ENCODE results near the gene C16orf96. TPM values are rescaled to one million over a fixed set of nuclear protein-coding genes. Genes with fewer than 3 reads are reported as not detected.

C16orf96 gene
- total and polyA plus RNA-seq, 2 donors (not counting 1 experiment from before 2014, with no cell fraction given): 0.31 to 0.79 TPM

DNA sequence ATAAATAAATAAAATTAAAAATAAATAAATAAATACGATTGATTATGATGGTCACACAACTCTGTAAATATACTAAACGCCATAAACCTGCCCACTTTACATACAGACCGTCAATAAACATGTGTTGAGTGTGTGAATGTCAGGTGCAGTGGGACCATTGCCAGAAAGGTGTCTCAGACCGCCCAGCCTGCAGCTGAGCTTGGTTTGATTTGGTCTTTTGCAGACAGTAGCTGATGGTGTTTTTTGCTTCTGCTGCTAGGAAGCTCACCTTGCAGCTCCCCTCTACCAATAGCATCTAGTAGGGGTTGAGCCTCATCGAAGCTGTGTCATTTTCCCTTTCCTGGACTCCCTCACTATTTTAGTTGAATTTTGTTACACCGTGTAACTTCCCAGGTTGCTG is 35.1 kb downstream of the C16orf96 start:
- no peak overlapping the region for H3K9ac ChIP-seq (ENCODE audit: low read length)
- H3K4me3 Mint-ChIP-seq: no peak overlapping the region
- CTCF ChIA-PET: no interaction called here
- no peaks in the 10 kb centered on the region for H3K79me2 ChIP-seq (ENCODE audit: control insufficient read depth, insufficient read depth, low read length)
- DNase-seq (no peak), ATAC-seq (ENCODE audit: low read depth) (no peak)
- no peaks in the 10 kb centered on the region for H4K20me1 ChIP-seq (ENCODE audit: control insufficient read depth, insufficient read depth, low read length, poor library complexity, severe bottlenecking)
- no peak overlapping the region for H3K4me2 ChIP-seq (replicated peaks; ENCODE audit: low read depth, low read length, poor library complexity, severe bottlenecking)
- no peak for TF ChIP-seq CTCF (IDR thresholded peaks at IDR 0.05)
- no peak for TF ChIP-seq EZH2 (IDR thresholded peaks at IDR 0.05; ENCODE audit: borderline replicate concordance, insufficient read depth, low read depth, low read length, poor library complexity, severe bottlenecking)
- H3K4me1 Mint-ChIP-seq: no peaks in the 10 kb centered on the region
- H3K4me3 ChIP-seq (ENCODE audit: control extremely low read depth in 1 of 5, extremely low read depth in 1 of 5, insufficient read depth in 1 of 5, low read depth in 2 of 5, low read length in 4 of 5): no peak overlapping the region
- H3K27ac ChIP-seq (ENCODE audit: low read length in 2 of 2): no peak overlapping the region
- intact Hi-C loops (cut with micrococcal nuclease): no loop called here
- POLR2A ChIA-PET: no interaction called here
- peaks cover 0 to 8% (median 0%) of the 10 kb centered on the region in 4 experiments for H3K27me3 ChIP-seq (replicated peaks in 1 of 4; ENCODE audit: control extremely low read depth in 1 of 4, control insufficient read depth in 3 of 4, insufficient read depth in 4 of 4, low read length in 3 of 4)
- peaks cover 0 to 12% (median 0%) of the 10 kb centered on the region in 3 donors for H3K9me3 ChIP-seq (ENCODE audit: control extremely low read depth in 1 of 3, control insufficient read depth in 2 of 3, insufficient read depth in 1 of 3, low read length in 2 of 3)
- no peaks in the 10 kb centered on the region for H3K9me3 Mint-ChIP-seq (ENCODE audit: insufficient read depth)
- no peak overlapping the region for H2AFZ ChIP-seq (ENCODE audit: insufficient read depth, low read depth, low read length, poor library complexity, severe bottlenecking)
- no peaks in the 10 kb centered on the region for H3K36me3 ChIP-seq (replicated peaks in 1 of 2; ENCODE audit: control extremely low read depth in 1 of 2, control insufficient read depth in 1 of 2, extremely low read depth in 1 of 2, insufficient read depth in 2 of 2, low read length in 1 of 2)
- H3K27me3 Mint-ChIP-seq: peaks cover 9% of the 10 kb centered on the region
- 100% methylated on average over 1 of the region's 6 CpGs for WGBS (ENCODE audit: insufficient coverage)
- H3K4me1 ChIP-seq (ENCODE audit: control insufficient read depth in 2 of 2, insufficient read depth in 2 of 2, low read length in 2 of 2): no peaks in the 10 kb centered on the region
- no peak overlapping the region for H3K27ac Mint-ChIP-seq

GRCh38 chr16:4591706-4592470 is 35.7 kb downstream of the C16orf96 start:
- CTCF ChIA-PET: no interaction called here
- intact Hi-C loops (cut with micrococcal nuclease): no loop called here
- no peak for ATAC-seq (ENCODE audit: low read depth)

More at GRCh38 chr16:4591706-4592470, 35.7 kb downstream of the C16orf96 start:
- Mint-ChIP-seq H3K27ac (no peak overlapping the region), H3K27me3 (peaks cover 6% of the 10 kb centered on the region), H3K4me3 (no peak overlapping the region), H3K9me3 (ENCODE audit: insufficient read depth) (no peaks in the 10 kb centered on the region), H3K4me1 (no peaks in the 10 kb centered on the region)
- no peak overlapping the region for H3K9ac ChIP-seq (ENCODE audit: low read length)
- no peak overlapping the region for H3K27ac ChIP-seq (ENCODE audit: low read length in 2 of 2)
- WGBS (ENCODE audit: insufficient coverage): 88% methylated on average over 17 of the region's 17 CpGs
- H3K4me1 ChIP-seq (ENCODE audit: control insufficient read depth in 2 of 2, insufficient read depth in 2 of 2, low read length in 2 of 2): no peaks in the 10 kb centered on the region
- TF ChIP-seq EZH2 (IDR thresholded peaks at IDR 0.05; ENCODE audit: borderline replicate concordance, insufficient read depth, low read depth, low read length, poor library complexity, severe bottlenecking): no peak
- TF ChIP-seq CTCF (IDR thresholded peaks at IDR 0.05): no peak
- peaks cover 0 to 12% (median 0%) of the 10 kb centered on the region in 3 donors for H3K9me3 ChIP-seq (ENCODE audit: control extremely low read depth in 1 of 3, control insufficient read depth in 2 of 3, insufficient read depth in 1 of 3, low read length in 2 of 3)
- H4K20me1 ChIP-seq (ENCODE audit: control insufficient read depth, insufficient read depth, low read length, poor library complexity, severe bottlenecking): no peaks in the 10 kb centered on the region
- H2AFZ ChIP-seq (ENCODE audit: insufficient read depth, low read depth, low read length, poor library complexity, severe bottlenecking): no peak overlapping the region
- no peaks in the 10 kb centered on the region for H3K36me3 ChIP-seq (replicated peaks in 1 of 2; ENCODE audit: control extremely low read depth in 1 of 2, control insufficient read depth in 1 of 2, extremely low read depth in 1 of 2, insufficient read depth in 2 of 2, low read length in 1 of 2)
- no peaks in the 10 kb centered on the region for H3K79me2 ChIP-seq (ENCODE audit: control insufficient read depth, insufficient read depth, low read length)
- no peak overlapping the region for H3K4me3 ChIP-seq (ENCODE audit: control extremely low read depth in 1 of 5, extremely low read depth in 1 of 5, insufficient read depth in 1 of 5, low read depth in 2 of 5, low read length in 4 of 5)
- no peak for DNase-seq
- POLR2A ChIA-PET: no interaction called here
- no peak overlapping the region for H3K4me2 ChIP-seq (replicated peaks; ENCODE audit: low read depth, low read length, poor library complexity, severe bottlenecking)
- peaks cover 0 to 1% (median 0%) of the 10 kb centered on the region in 4 experiments for H3K27me3 ChIP-seq (replicated peaks in 1 of 4; ENCODE audit: control extremely low read depth in 1 of 4, control insufficient read depth in 3 of 4, insufficient read depth in 4 of 4, low read length in 3 of 4)
